Activated CD8-positive, alpha-beta memory T cell treated with anti-CD3 and anti-CD28 coated beads for 36 hours (primary cell): ENCODE results near the gene CARHSP1. TPM values are rescaled to one million over a fixed set of nuclear protein-coding genes. Genes with fewer than 3 reads are reported as not detected.
"Not testable (repeated sequence)": the region's sequence is repeated elsewhere in the genome, so short reads cannot be mapped to it uniquely, and the experiment has no call there.

Source experiments
- CTCF ChIA-PET: fragments of 350-600 bp; sonication (Branson Sonifier 250); formaldehyde crosslinking; loops from one replicate; lab custom pipeline; 2021; ENCODE audit warnings: antibody characterized with exemption; lab: Charles Lee
- POLR2A ChIA-PET: fragments of 350-600 bp; sonication (Branson Sonifier 250); formaldehyde crosslinking; loops from one replicate; lab custom pipeline; 2021; ENCODE audit warnings: antibody characterized with exemption; lab: Charles Lee
- total RNA-seq, 2 experiments: library from RNA; stranded (reverse); gene quantifications; one replicate each; pipeline ENCODE4 v1.2.3, GENCODE V29; 2021

The CARHSP1 gene
- total RNA-seq, 2 experiments from 2014 or later, result 62.6 to 68.4 TPM

- ChIA-PET POLR2A (interaction anchor here (2.7 kb wide), 1 partner anchor 18 kb away, joined by 12 read pairs; the partner anchor contains the start of gene CARHSP1), CTCF (interaction anchor here (0.7 kb wide), 1 partner anchor 30 kb away, joined by 3 read pairs; no protein-coding TSS in a partner anchor)
Measured at GRCh38 chr16:8850279-8850885, 18.4 kb downstream of the CARHSP1 start.

GRCh38 chr16:8849411-8850011 is 19.3 kb downstream of the CARHSP1 start:
- POLR2A ChIA-PET, result no interaction called here
- CTCF ChIA-PET, result no interaction called here

- CTCF ChIA-PET, result no interaction called here
Measured at GRCh38 chr16:8848939-8849391, 19.8 kb downstream of the CARHSP1 start.

GRCh38 chr16:8848231-8848938 is 20.4 kb downstream of the CARHSP1 start:
- POLR2A ChIA-PET, result no interaction called here
- CTCF ChIA-PET, result no interaction called here

More at GRCh38 chr16:8848939-8849391, 19.8 kb downstream of the CARHSP1 start:
- POLR2A ChIA-PET, result no interaction called here

GRCh38 chr16:8847623-8848022 is 21.2 kb downstream of the CARHSP1 start:
- ChIA-PET POLR2A (no interaction called here), CTCF (no interaction called here)

- POLR2A ChIA-PET, result no interaction called here
- CTCF ChIA-PET, result no interaction called here
Measured at GRCh38 chr16:8847145-8847544, 21.7 kb downstream of the CARHSP1 start.

GRCh38 chr16:8846401-8846932 is 22.3 kb downstream of the CARHSP1 start:
- CTCF ChIA-PET, result no interaction called here
- POLR2A ChIA-PET, result no interaction called here

GRCh38 chr16:8845699-8846298 is 23.0 kb downstream of the CARHSP1 start:
- ChIA-PET POLR2A (no interaction called here), CTCF (no interaction called here)

GRCh38 chr16:8843296-8843695 is 25.5 kb downstream of the CARHSP1 start:
- CTCF ChIA-PET, POLR2A ChIA-PET: not testable (repeated sequence)

GRCh38 chr16:8842016-8842415 is 26.8 kb downstream of the CARHSP1 start:
- POLR2A ChIA-PET, CTCF ChIA-PET: not testable (repeated sequence)

GRCh38 chr16:8837594-8837993 is 31.2 kb downstream of the CARHSP1 start:
- POLR2A ChIA-PET, CTCF ChIA-PET: not testable (repeated sequence)

- CTCF ChIA-PET, POLR2A ChIA-PET: not testable (repeated sequence)
Measured at GRCh38 chr16:8836797-8837196, 32.0 kb downstream of the CARHSP1 start.

- ChIA-PET POLR2A (no interaction called here), CTCF (no interaction called here)
Measured at GRCh38 chr16:8832717-8833105, 36.1 kb downstream of the CARHSP1 start.

GRCh38 chr16:8831871-8832716 is 36.7 kb downstream of the CARHSP1 start:
- ChIA-PET POLR2A (no interaction called here), CTCF (no interaction called here)

GRCh38 chr16:8831450-8831849 is 37.4 kb downstream of the CARHSP1 start:
- ChIA-PET POLR2A (no interaction called here), CTCF (no interaction called here)

GRCh38 chr16:8828541-8829165 is 40.2 kb downstream of the CARHSP1 start:
- ChIA-PET POLR2A (no interaction called here), CTCF (no interaction called here)

- ChIA-PET POLR2A (no interaction called here), CTCF (no interaction called here)
Measured at GRCh38 chr16:8826278-8826879, 42.4 kb downstream of the CARHSP1 start.

- POLR2A ChIA-PET, result no interaction called here
- CTCF ChIA-PET, result interaction anchor here (0.6 kb wide), 1 partner anchor 9 kb away, joined by 3 read pairs; no protein-coding TSS in a partner anchor
Measured at GRCh38 chr16:8822403-8822802, 46.4 kb downstream of the CARHSP1 start.
